KMS-11 (cell line): ENCODE measurements around the gene BUD13.

Experiments
- H2AFZ ChIP-seq: fragments of 200-600 bp; sonication (generic); 2 replicates; pipeline ENCODE4 v1.6.1; 2016; ENCODE audit warnings: antibody characterized with exemption, mixed run types, low read depth
- H3K27ac ChIP-seq: fragments of 200-600 bp; sonication (generic); 2 replicates; pipeline ENCODE4 v1.6.1; 2016; ENCODE audit warnings: mild to moderate bottlenecking, mixed run types
- H3K27me3 ChIP-seq: fragments of 200-600 bp; sonication (generic); 2 replicates; pipeline ENCODE4 v1.6.1; 2017; ENCODE audit warnings: mild to moderate bottlenecking, low read depth, mixed run types, moderate library complexity; ENCODE audit not compliant: insufficient read depth
- H3K36me3 ChIP-seq: fragments of 200-600 bp; sonication (generic); 2 replicates; pipeline ENCODE4 v1.6.1; 2017; ENCODE audit warnings: mild to moderate bottlenecking, mixed run types; ENCODE audit not compliant: insufficient read depth
- H3K4me1 ChIP-seq: fragments of 200-600 bp; sonication (generic); 2 replicates; pipeline ENCODE4 v1.6.1; 2016; ENCODE audit warnings: mild to moderate bottlenecking, low read depth, mixed run types; ENCODE audit not compliant: poor library complexity, severe bottlenecking
- H3K4me2 ChIP-seq: fragments of 200-600 bp; sonication (generic); 2 replicates; pipeline ENCODE4 v1.7.0; 2016; ENCODE audit warnings: mild to moderate bottlenecking, mixed run types
- H3K4me3 ChIP-seq: fragments of 200-600 bp; sonication (generic); IDR thresholded peaks from 2 replicates; pipeline ENCODE4 v1.6.1; 2017; ENCODE audit warnings: low read depth, low read length, mixed read lengths; ENCODE audit not compliant: insufficient read depth
- H3K79me2 ChIP-seq: fragments of 200-600 bp; sonication (generic); 2 replicates; pipeline ENCODE4 v1.6.1; 2016; ENCODE audit warnings: low read depth, mixed run types; ENCODE audit not compliant: insufficient read depth
- H3K9ac ChIP-seq: fragments of 200-600 bp; sonication (generic); 2 replicates; pipeline ENCODE4 v1.6.1; 2016; ENCODE audit warnings: mild to moderate bottlenecking, mixed run types
- H4K20me1 ChIP-seq: fragments of 200-600 bp; sonication (generic); 2 replicates; pipeline ENCODE4 v1.6.1; 2016; ENCODE audit warnings: mild to moderate bottlenecking, mixed run types; ENCODE audit not compliant: insufficient read depth
- CTCF ChIP-seq: fragments of 200-600 bp; sonication (generic); conservative IDR thresholded peaks from 2 replicates; pipeline ENCODE4 v1.6.1; 2017; ENCODE audit warnings: low read depth, mild to moderate bottlenecking, antibody characterized with exemption, low read length, moderate library complexity, mixed read lengths

The BUD13 gene

GRCh38 chr11:116791002-116791812, 18.4 kb upstream of the BUD13 start:
- H3K36me3 ChIP-seq, result no peaks in the 10 kb centered on the region
- H3K79me2 ChIP-seq, result peaks cover 12% of the 10 kb centered on the region
- H3K27ac ChIP-seq, result no peak overlapping the region
- TF ChIP-seq CTCF, result peak; percentile 77
- no peaks in the 10 kb centered on the region for H3K27me3 ChIP-seq
- peaks cover 12% of the 10 kb centered on the region for H3K4me1 ChIP-seq
- no peak overlapping the region for H3K4me3 ChIP-seq
- no peak overlapping the region for H3K9ac ChIP-seq
- 0 out of 2 replicates have a peak overlapping the region, but pooled peaks have one; percentile 13 for H3K4me2 ChIP-seq
- peak overlapping the region; percentile 26; the same call in 1 of the 2 replicates for H2AFZ ChIP-seq
- H4K20me1 ChIP-seq, result no peaks in the 10 kb centered on the region

- H3K9ac ChIP-seq, result no peak overlapping the region
- no peak overlapping the region for H2AFZ ChIP-seq
- no peak overlapping the region for H3K4me3 ChIP-seq
- H3K27me3 ChIP-seq, result no peaks in the 10 kb centered on the region
- TF ChIP-seq CTCF, result no peak
- H3K4me2 ChIP-seq, result no peak overlapping the region
- peaks cover 12% of the 10 kb centered on the region for H3K79me2 ChIP-seq
- no peak overlapping the region for H3K27ac ChIP-seq
- H3K36me3 ChIP-seq, result no peaks in the 10 kb centered on the region
- H4K20me1 ChIP-seq, result no peaks in the 10 kb centered on the region
- peaks cover 12% of the 10 kb centered on the region for H3K4me1 ChIP-seq
Measured at GRCh38 chr11:116790167-116791001, 17.6 kb upstream of the BUD13 start.

GRCh38 chr11:116788975-116789374, 16.2 kb upstream of the BUD13 start:
- peaks cover 12% of the 10 kb centered on the region for H3K79me2 ChIP-seq
- no peaks in the 10 kb centered on the region for H3K27me3 ChIP-seq
- H3K4me3 ChIP-seq, result no peak overlapping the region
- no peaks in the 10 kb centered on the region for H3K36me3 ChIP-seq
- H3K27ac ChIP-seq, result no peak overlapping the region
- H3K9ac ChIP-seq, result no peak overlapping the region
- TF ChIP-seq CTCF, result no peak
- peaks cover 12% of the 10 kb centered on the region for H3K4me1 ChIP-seq
- no peak overlapping the region for H3K4me2 ChIP-seq
- H4K20me1 ChIP-seq, result no peaks in the 10 kb centered on the region
- no peak overlapping the region for H2AFZ ChIP-seq

GRCh38 chr11:116788534-116788933, 15.7 kb upstream of the BUD13 start:
- Histone ChIP-seq H3K27ac (no peak overlapping the region), H3K36me3 (no peaks in the 10 kb centered on the region), H3K4me1 (peaks cover 12% of the 10 kb centered on the region), H3K4me2 (peak overlapping the region; percentile 73; the same call in 1 of the 2 replicates), H2AFZ (peak overlapping the region; percentile 60; the same call in 1 of the 2 replicates), H3K4me3 (no peak overlapping the region), H3K27me3 (no peaks in the 10 kb centered on the region), H3K9ac (no peak overlapping the region), H3K79me2 (peaks cover 12% of the 10 kb centered on the region), H4K20me1 (no peaks in the 10 kb centered on the region)
- TF ChIP-seq CTCF, result no peak
